Measurements from ENCODE around the gene HSPB7.

The HSPB7 gene

GRCh38 chr1:16017461-16018303 lies at the start of gene HSPB7:
Gene HSPB7, minus strand, starts transcription at chr1:16018043. Its CDS starts 80 bp downstream, at chr1:16017963.
- DNase-seq (ENCODE audit: low read depth in 2 of 2), result peak; percentile 63 to 94
- H3K4me3 ChIP-seq (replicated peaks in 1 of 2; ENCODE audit: low read depth in 2 of 2, low read length in 2 of 2), result no peak within 1 kb of the TSS

GRCh38 chr1:16067127-16067768 lies 49.4 kb upstream of the HSPB7 start:
- TF ChIP-seq CTCF (IDR thresholded peaks at IDR 0.05; ENCODE audit: low read depth, low read length), result no peak
- H3K4me3 ChIP-seq (replicated peaks in 1 of 2; ENCODE audit: low read depth in 2 of 2, low read length in 2 of 2), result no peak overlapping the region
- DNase-seq (ENCODE audit: low read depth in 2 of 2), result no peak

More at GRCh38 chr1:16017461-16018303, at the start of gene HSPB7:
- no peak for TF ChIP-seq CTCF (IDR thresholded peaks at IDR 0.05; ENCODE audit: low read depth, low read length)

GRCh38 chr1:16066245-16066644 lies 48.4 kb upstream of the HSPB7 start:
- no peak overlapping the region for H3K4me3 ChIP-seq (replicated peaks in 1 of 2; ENCODE audit: low read depth in 2 of 2, low read length in 2 of 2)
- no peak for DNase-seq (ENCODE audit: low read depth in 2 of 2)
- no peak for TF ChIP-seq CTCF (IDR thresholded peaks at IDR 0.05; ENCODE audit: low read depth, low read length)

GRCh38 chr1:16065269-16065576 lies 47.4 kb upstream of the HSPB7 start:
- TF ChIP-seq CTCF (IDR thresholded peaks at IDR 0.05; ENCODE audit: low read depth, low read length), result no peak
- DNase-seq (ENCODE audit: low read depth in 2 of 2), result no peak
- H3K4me3 ChIP-seq (replicated peaks in 1 of 2; ENCODE audit: low read depth in 2 of 2, low read length in 2 of 2), result no peak overlapping the region

GRCh38 chr1:16064536-16065268 lies 46.9 kb upstream of the HSPB7 start:
- DNase-seq (ENCODE audit: low read depth in 2 of 2), result peak in 1 of 2 donors; percentile 28
- no peak overlapping the region for H3K4me3 ChIP-seq (replicated peaks in 1 of 2; ENCODE audit: low read depth in 2 of 2, low read length in 2 of 2)
- no peak for TF ChIP-seq CTCF (IDR thresholded peaks at IDR 0.05; ENCODE audit: low read depth, low read length)

- DNase-seq (ENCODE audit: low read depth in 2 of 2), result no peak
- TF ChIP-seq CTCF (IDR thresholded peaks at IDR 0.05; ENCODE audit: low read depth, low read length), result no peak
- H3K4me3 ChIP-seq (replicated peaks in 1 of 2; ENCODE audit: low read depth in 2 of 2, low read length in 2 of 2), result no peak overlapping the region
These were observed 46.1 kb upstream of the HSPB7 start for GRCh38 chr1:16063921-16064320.
